ENCODE data around the gene C5orf58.

Gene C5orf58

DNA sequence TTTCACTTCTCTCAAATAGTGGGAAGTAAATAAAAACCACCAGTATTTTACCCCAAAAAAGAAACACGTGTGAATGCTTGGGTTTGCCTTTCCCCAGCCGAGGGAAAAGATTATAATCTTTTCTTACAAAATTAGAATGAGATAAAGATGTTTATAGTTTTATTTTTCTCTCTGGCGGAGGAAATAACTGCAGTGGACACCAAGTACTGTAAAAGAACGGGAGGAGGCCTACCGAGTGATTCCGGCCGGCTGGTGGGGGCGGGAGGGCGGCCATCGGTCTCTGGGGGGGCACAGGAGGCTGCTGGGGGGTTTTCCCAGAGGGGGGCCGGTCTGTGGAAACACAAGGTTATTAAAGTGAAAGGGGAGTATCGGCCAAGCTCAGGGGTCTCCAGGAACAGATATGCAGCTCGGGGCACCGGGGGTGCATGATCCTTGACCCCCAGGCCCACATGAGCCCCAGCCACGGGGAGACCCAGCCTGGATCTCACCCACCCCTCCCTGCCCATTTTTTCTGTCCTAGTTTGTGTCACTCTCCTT is 35.4 kb downstream of the C5orf58 start:
- no peaks in the 10 kb centered on the region for H3K4me1 ChIP-seq (ENCODE audit: control insufficient read depth, low read depth, low read length)
- no peak overlapping the region for H2BK120ac ChIP-seq (ENCODE audit: low read depth, low read length)
- H3K56ac ChIP-seq (ENCODE audit: low read length), result no peak overlapping the region
- no CpG with 5 or more reads among the region's 15 CpGs for WGBS (ENCODE audit: extremely low coverage, insufficient coverage, low lambda C conversion rate)
- H2BK15ac ChIP-seq (replicated peaks; ENCODE audit: low read depth), result no peak overlapping the region
- no peak overlapping the region for H2BK5ac ChIP-seq (ENCODE audit: low read length)
- H3K4me2 ChIP-seq (ENCODE audit: low read length), result no peak overlapping the region
- no peaks in the 10 kb centered on the region for H3K79me1 ChIP-seq (ENCODE audit: low read length)
- no peak overlapping the region for H3K23ac ChIP-seq (ENCODE audit: low read length)
- no peak for DNase-seq
- H3K18ac ChIP-seq (ENCODE audit: low read length), result no peak overlapping the region
- no peak overlapping the region for H3K27ac ChIP-seq (ENCODE audit: low read depth, low read length)
- no peaks in the 10 kb centered on the region for H3K27me3 ChIP-seq (ENCODE audit: insufficient read depth, low read length, poor library complexity)
- no peak overlapping the region for H3K4me3 ChIP-seq (ENCODE audit: low read length)
- H4K5ac ChIP-seq (ENCODE audit: low read length), result no peak overlapping the region
- no peak overlapping the region for H4K8ac ChIP-seq (ENCODE audit: low read depth, low read length)
- no peak overlapping the region for H2AK5ac ChIP-seq (ENCODE audit: low read length)
- H3K9ac ChIP-seq (ENCODE audit: low read length), result no peak overlapping the region
- H3K36me3 ChIP-seq (ENCODE audit: control insufficient read depth, insufficient read depth, low read length), result no peaks in the 10 kb centered on the region
- no peak overlapping the region for H3K4ac ChIP-seq (ENCODE audit: low read depth, low read length)
- H3K79me2 ChIP-seq (ENCODE audit: control insufficient read depth, insufficient read depth, low read length), result no peaks in the 10 kb centered on the region

DNA sequence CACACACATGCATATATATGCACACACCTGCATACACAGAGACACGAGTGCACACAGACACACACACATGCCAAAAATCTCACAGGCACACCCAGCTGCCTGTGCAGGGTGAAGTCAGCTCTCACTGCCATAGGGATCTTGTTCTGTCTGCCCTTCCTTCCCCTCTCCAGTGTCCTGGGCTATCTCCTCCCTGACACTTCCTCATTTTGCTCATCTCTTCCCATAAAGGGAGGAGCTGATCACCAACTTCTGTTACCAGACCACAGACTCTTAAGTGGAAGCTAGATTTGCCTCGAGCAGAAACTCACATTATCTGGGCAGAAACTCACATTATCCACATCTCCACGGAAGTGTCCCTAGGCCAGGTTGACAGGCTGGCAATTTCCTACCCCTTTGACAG is 36.1 kb downstream of the C5orf58 start:
- no peaks in the 10 kb centered on the region for H3K27me3 ChIP-seq (ENCODE audit: insufficient read depth, low read length, poor library complexity)

DNA sequence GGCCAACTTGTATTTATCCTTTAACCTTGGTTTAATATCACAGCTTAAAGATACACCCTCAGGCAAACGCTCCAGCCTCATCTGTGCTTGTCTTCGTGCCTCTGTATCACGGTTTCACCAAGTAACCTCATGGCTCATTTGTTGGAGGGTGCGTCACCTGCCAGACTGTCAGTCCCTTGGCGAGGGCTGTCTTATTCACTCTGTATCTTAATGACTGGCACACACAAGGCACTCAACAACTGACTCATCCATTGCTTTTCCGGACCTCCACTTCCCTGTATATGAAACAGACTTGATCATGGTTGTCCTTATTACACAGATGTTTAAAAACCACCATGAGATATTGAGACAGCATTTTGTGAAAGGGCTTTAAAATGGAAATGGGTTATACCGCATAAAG is 36.8 kb downstream of the C5orf58 start:
- DNase-seq, result no peak
- no peaks in the 10 kb centered on the region for H3K4me1 ChIP-seq (ENCODE audit: control insufficient read depth, low read depth, low read length)
- H3K56ac ChIP-seq (ENCODE audit: low read length), result no peak overlapping the region

More for the DNA sequence above, 36.1 kb downstream of the C5orf58 start:
- H3K79me1 ChIP-seq (ENCODE audit: low read length), result no peaks in the 10 kb centered on the region
- no peak overlapping the region for H3K4me3 ChIP-seq (ENCODE audit: low read length)
- no peak overlapping the region for H3K9ac ChIP-seq (ENCODE audit: low read length)
- no CpG with 5 or more reads among the region's 3 CpGs for WGBS (ENCODE audit: extremely low coverage, insufficient coverage, low lambda C conversion rate)
- no peak overlapping the region for H4K5ac ChIP-seq (ENCODE audit: low read length)
- H2BK5ac ChIP-seq (ENCODE audit: low read length), result no peak overlapping the region
- H2AK5ac ChIP-seq (ENCODE audit: low read length), result no peak overlapping the region
- H4K8ac ChIP-seq (ENCODE audit: low read depth, low read length), result no peak overlapping the region
- H3K23ac ChIP-seq (ENCODE audit: low read length), result no peak overlapping the region
- H3K79me2 ChIP-seq (ENCODE audit: control insufficient read depth, insufficient read depth, low read length), result no peaks in the 10 kb centered on the region
- no peaks in the 10 kb centered on the region for H3K4me1 ChIP-seq (ENCODE audit: control insufficient read depth, low read depth, low read length)
- no peak overlapping the region for H2BK15ac ChIP-seq (replicated peaks; ENCODE audit: low read depth)
- no peaks in the 10 kb centered on the region for H3K36me3 ChIP-seq (ENCODE audit: control insufficient read depth, insufficient read depth, low read length)
- no peak overlapping the region for H3K56ac ChIP-seq (ENCODE audit: low read length)
- H2BK120ac ChIP-seq (ENCODE audit: low read depth, low read length), result no peak overlapping the region
- no peak overlapping the region for H3K4me2 ChIP-seq (ENCODE audit: low read length)
- no peak for DNase-seq
- H3K4ac ChIP-seq (ENCODE audit: low read depth, low read length), result no peak overlapping the region
- no peak overlapping the region for H3K27ac ChIP-seq (ENCODE audit: low read depth, low read length)
- H3K18ac ChIP-seq (ENCODE audit: low read length), result no peak overlapping the region

DNA sequence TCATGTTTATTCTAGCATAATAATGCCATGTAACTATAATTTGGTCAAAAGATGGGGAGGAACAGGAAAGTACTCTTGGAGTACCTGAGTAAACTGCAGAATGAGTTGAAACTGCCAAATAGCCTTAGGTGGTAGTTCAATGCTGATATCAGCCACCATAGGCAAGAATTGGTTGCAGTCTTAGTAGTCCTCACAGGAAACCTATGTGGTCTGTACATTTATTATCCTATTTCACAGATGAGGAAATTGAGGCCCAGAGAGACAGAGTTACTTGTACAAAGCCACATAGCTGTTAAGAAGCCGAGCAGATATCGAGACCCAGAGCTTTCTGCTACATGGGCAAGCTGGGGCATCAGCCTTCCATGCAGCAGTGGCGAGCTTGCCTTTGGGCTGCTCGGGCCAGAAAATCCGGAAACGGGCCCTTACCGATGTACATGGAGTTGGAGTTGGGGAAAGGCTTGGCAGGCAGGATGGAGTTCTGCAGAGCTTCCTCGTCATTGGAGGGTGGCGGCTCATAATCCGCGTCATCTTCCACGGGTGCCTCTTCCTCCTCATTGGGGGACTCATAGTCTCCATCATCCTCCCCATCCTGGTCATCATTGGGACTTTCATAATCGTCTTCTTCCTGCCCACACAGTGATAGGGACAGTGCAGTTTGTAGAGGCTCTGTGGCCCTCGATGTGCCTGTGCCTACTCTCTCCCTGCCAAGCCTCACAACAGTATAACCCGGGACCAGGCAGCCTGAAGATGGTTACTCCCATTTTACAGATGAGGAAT is 37.7 kb downstream of the C5orf58 start:
- Histone ChIP-seq H4K5ac (ENCODE audit: low read length) (no peak overlapping the region), H3K27me3 (ENCODE audit: insufficient read depth, low read length, poor library complexity) (no peaks in the 10 kb centered on the region), H3K4ac (ENCODE audit: low read depth, low read length) (no peak overlapping the region), H2BK5ac (ENCODE audit: low read length) (no peak overlapping the region), H2BK15ac (replicated peaks; ENCODE audit: low read depth) (no peak overlapping the region), H3K4me1 (ENCODE audit: control insufficient read depth, low read depth, low read length) (no peaks in the 10 kb centered on the region), H2AK5ac (ENCODE audit: low read length) (no peak overlapping the region), H3K23ac (ENCODE audit: low read length) (no peak overlapping the region), H3K36me3 (ENCODE audit: control insufficient read depth, insufficient read depth, low read length) (no peaks in the 10 kb centered on the region), H3K4me2 (ENCODE audit: low read length) (no peak overlapping the region), H3K4me3 (ENCODE audit: low read length) (no peak overlapping the region), H3K9ac (ENCODE audit: low read length) (no peak overlapping the region), H3K27ac (ENCODE audit: low read depth, low read length) (no peak overlapping the region), H2BK120ac (ENCODE audit: low read depth, low read length) (no peak overlapping the region), H3K79me1 (ENCODE audit: low read length) (no peaks in the 10 kb centered on the region), H3K79me2 (ENCODE audit: control insufficient read depth, insufficient read depth, low read length) (no peaks in the 10 kb centered on the region), H4K8ac (ENCODE audit: low read depth, low read length) (no peak overlapping the region), H3K18ac (ENCODE audit: low read length) (no peak overlapping the region), H3K56ac (ENCODE audit: low read length) (no peak overlapping the region)
- no CpG with 5 or more reads among the region's 15 CpGs for WGBS (ENCODE audit: extremely low coverage, insufficient coverage, low lambda C conversion rate)
- DNase-seq, result no peak

More for the DNA sequence above, 36.8 kb downstream of the C5orf58 start:
- Histone ChIP-seq H3K27me3 (ENCODE audit: insufficient read depth, low read length, poor library complexity) (no peaks in the 10 kb centered on the region), H4K8ac (ENCODE audit: low read depth, low read length) (no peak overlapping the region), H3K79me1 (ENCODE audit: low read length) (no peaks in the 10 kb centered on the region), H3K9ac (ENCODE audit: low read length) (no peak overlapping the region), H2BK5ac (ENCODE audit: low read length) (no peak overlapping the region), H3K36me3 (ENCODE audit: control insufficient read depth, insufficient read depth, low read length) (no peaks in the 10 kb centered on the region), H3K4ac (ENCODE audit: low read depth, low read length) (no peak overlapping the region), H4K5ac (ENCODE audit: low read length) (no peak overlapping the region), H3K79me2 (ENCODE audit: control insufficient read depth, insufficient read depth, low read length) (no peaks in the 10 kb centered on the region), H3K23ac (ENCODE audit: low read length) (no peak overlapping the region), H3K4me2 (ENCODE audit: low read length) (no peak overlapping the region), H2BK15ac (replicated peaks; ENCODE audit: low read depth) (no peak overlapping the region), H2AK5ac (ENCODE audit: low read length) (no peak overlapping the region), H3K18ac (ENCODE audit: low read length) (no peak overlapping the region), H3K4me3 (ENCODE audit: low read length) (no peak overlapping the region), H3K27ac (ENCODE audit: low read depth, low read length) (no peak overlapping the region), H2BK120ac (ENCODE audit: low read depth, low read length) (no peak overlapping the region)
- no CpG with 5 or more reads among the region's 7 CpGs for WGBS (ENCODE audit: extremely low coverage, insufficient coverage, low lambda C conversion rate)

DNA sequence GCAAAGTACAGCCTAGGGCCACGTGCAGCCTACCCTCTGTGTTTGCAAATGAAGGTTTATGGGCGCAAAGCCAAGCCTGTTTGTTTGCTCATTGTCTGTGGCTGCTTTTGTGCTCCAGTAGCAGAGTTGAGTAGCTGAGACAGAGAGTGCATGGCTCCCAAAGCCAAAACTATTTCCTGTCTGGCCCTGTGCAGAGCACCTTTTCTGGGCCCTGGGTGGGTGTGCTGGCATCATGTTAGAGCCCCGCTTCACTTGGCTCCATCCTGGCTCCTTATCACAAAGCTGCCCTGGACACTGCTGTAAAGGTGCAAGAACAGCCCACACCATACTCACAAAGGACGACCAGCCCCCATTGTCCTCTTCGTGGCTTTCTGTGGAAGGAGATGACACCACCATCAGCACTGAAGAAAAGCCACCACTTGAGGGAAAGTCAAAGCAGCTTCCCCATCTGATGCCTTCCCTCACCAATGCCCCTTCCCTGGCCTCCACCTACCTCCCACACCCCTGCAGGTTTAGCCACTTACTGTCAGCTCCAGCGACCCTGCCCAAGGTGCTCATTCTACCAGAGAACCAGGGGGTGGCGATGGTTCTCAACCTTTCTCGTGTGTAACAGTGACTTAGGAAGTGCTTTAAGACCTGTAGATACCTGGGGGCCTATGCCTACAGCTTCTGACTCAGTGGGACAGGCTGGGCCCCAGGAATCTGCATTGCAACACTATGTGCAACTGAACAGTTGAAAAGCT is 41.4 kb downstream of the C5orf58 start:
- H4K8ac ChIP-seq (ENCODE audit: low read depth, low read length), result no peak overlapping the region
- no peak overlapping the region for H3K27ac ChIP-seq (ENCODE audit: low read depth, low read length)
- no peak overlapping the region for H2BK15ac ChIP-seq (replicated peaks; ENCODE audit: low read depth)
- no peaks in the 10 kb centered on the region for H3K79me2 ChIP-seq (ENCODE audit: control insufficient read depth, insufficient read depth, low read length)
- no peaks in the 10 kb centered on the region for H3K36me3 ChIP-seq (ENCODE audit: control insufficient read depth, insufficient read depth, low read length)
- H3K79me1 ChIP-seq (ENCODE audit: low read length), result no peaks in the 10 kb centered on the region
- H3K4me2 ChIP-seq (ENCODE audit: low read length), result no peak overlapping the region
- no peak overlapping the region for H2BK120ac ChIP-seq (ENCODE audit: low read depth, low read length)
- peak; percentile 91 for DNase-seq
- no peaks in the 10 kb centered on the region for H3K27me3 ChIP-seq (ENCODE audit: insufficient read depth, low read length, poor library complexity)
- H3K4ac ChIP-seq (ENCODE audit: low read depth, low read length), result no peak overlapping the region
- H3K4me1 ChIP-seq (ENCODE audit: control insufficient read depth, low read depth, low read length), result peaks cover 6% of the 10 kb centered on the region
- no peak overlapping the region for H3K4me3 ChIP-seq (ENCODE audit: low read length)
- no peak overlapping the region for H2BK5ac ChIP-seq (ENCODE audit: low read length)
- WGBS (ENCODE audit: extremely low coverage, insufficient coverage, low lambda C conversion rate), result no CpG with 5 or more reads among the region's 8 CpGs
- H3K56ac ChIP-seq (ENCODE audit: low read length), result peak overlapping the region; percentile 11
- no peak overlapping the region for H3K9ac ChIP-seq (ENCODE audit: low read length)
- no peak overlapping the region for H3K18ac ChIP-seq (ENCODE audit: low read length)
- no peak overlapping the region for H3K23ac ChIP-seq (ENCODE audit: low read length)
- H4K5ac ChIP-seq (ENCODE audit: low read length), result no peak overlapping the region
- no peak overlapping the region for H2AK5ac ChIP-seq (ENCODE audit: low read length)

Data from mesendoderm (in vitro differentiated cells).